Stimulated activated CD8-positive, alpha-beta memory T cell treated with anti-CD3 and anti-CD28 coated beads, Interleukin-2, amount 100 ng/mL, for 1 hour (primary cell): ENCODE measurements around the gene MYH14.

Experiments
- DNase-seq, 2 donors: peaks; one replicate each; pipeline ENCODE4 v3.0.0-alpha.2; 2020; ENCODE audit warnings: low read depth in 2 of 2

Gene MYH14

GRCh38 chr19:50192463-50193211 lies 10.8 kb upstream of the MYH14 start:
- DNase-seq: no peak

- DNase-seq: no peak
These were observed 8.2 kb upstream of the MYH14 start for GRCh38 chr19:50195224-50195623.

GRCh38 chr19:50196322-50196932 lies 7.0 kb upstream of the MYH14 start:
- DNase-seq: no peak

GRCh38 chr19:50197348-50197747 lies 6.1 kb upstream of the MYH14 start:
- no peak for DNase-seq

- no peak for DNase-seq
These were observed 4.8 kb upstream of the MYH14 start for GRCh38 chr19:50198431-50199258.

GRCh38 chr19:50199259-50199555 lies 4.2 kb upstream of the MYH14 start:
- DNase-seq: no peak

GRCh38 chr19:50202386-50202785 lies 1.0 kb upstream of the MYH14 start:
- DNase-seq: no peak

GRCh38 chr19:50202962-50203280 lies 501 bp upstream of the MYH14 start:
- no peak for DNase-seq

- no peak for DNase-seq
These were observed 633 bp downstream of the MYH14 start for GRCh38 chr19:50204081-50204428.

GRCh38 chr19:50204811-50205675 lies 1.6 kb downstream of the MYH14 start:
- no peak for DNase-seq

- DNase-seq: no peak
These were observed 2.3 kb downstream of the MYH14 start for GRCh38 chr19:50205681-50206138.

- no peak for DNase-seq
These were observed 2.8 kb downstream of the MYH14 start for GRCh38 chr19:50206191-50206590.

GRCh38 chr19:50207730-50208129 lies 4.3 kb downstream of the MYH14 start:
- no peak for DNase-seq

- DNase-seq: no peak
These were observed 5.7 kb downstream of the MYH14 start for GRCh38 chr19:50209131-50209530.

- DNase-seq: no peak
These were observed 7.0 kb downstream of the MYH14 start for GRCh38 chr19:50210425-50210824.

- DNase-seq: no peak
These were observed 10.5 kb downstream of the MYH14 start for GRCh38 chr19:50213925-50214324.

GRCh38 chr19:50214699-50215543 lies 11.5 kb downstream of the MYH14 start:
- no peak for DNase-seq

GRCh38 chr19:50215820-50216219 lies 12.4 kb downstream of the MYH14 start:
- no peak for DNase-seq

- no peak for DNase-seq
These were observed 17.7 kb downstream of the MYH14 start for GRCh38 chr19:50221087-50221486.

- no peak for DNase-seq
These were observed 19.4 kb downstream of the MYH14 start for GRCh38 chr19:50222691-50223438.

GRCh38 chr19:50223439-50223716 lies 20.0 kb downstream of the MYH14 start:
- no peak for DNase-seq
